ENCODE measurements around the gene BLOC1S2. TPM values are rescaled to one million over a fixed set of nuclear protein-coding genes. Genes with fewer than 3 reads are reported as not detected.
A peak's percentile ranks its signal among the peaks of the same experiment; 100 is the strongest.
"Not testable (repeated sequence)": the region's sequence is repeated elsewhere in the genome, so short reads cannot be mapped to it uniquely, and the experiment has no call there.

Gene BLOC1S2
- 44.3 TPM for polyA plus RNA-seq (2013, experiment 1 of 2; ENCODE audit: insufficient read length)
- polyA plus RNA-seq (2013, experiment 2 of 2; ENCODE audit: insufficient read length): 43.3 TPM

- peak; percentile 87 for DNase-seq
Observed at GRCh38 chr10:100286051-100287033, at the start of gene BLOC1S2. BLOC1S2 (minus strand) TSS chr10:100286680; CDS start chr10:100286659, 21 bp downstream.

DNA sequence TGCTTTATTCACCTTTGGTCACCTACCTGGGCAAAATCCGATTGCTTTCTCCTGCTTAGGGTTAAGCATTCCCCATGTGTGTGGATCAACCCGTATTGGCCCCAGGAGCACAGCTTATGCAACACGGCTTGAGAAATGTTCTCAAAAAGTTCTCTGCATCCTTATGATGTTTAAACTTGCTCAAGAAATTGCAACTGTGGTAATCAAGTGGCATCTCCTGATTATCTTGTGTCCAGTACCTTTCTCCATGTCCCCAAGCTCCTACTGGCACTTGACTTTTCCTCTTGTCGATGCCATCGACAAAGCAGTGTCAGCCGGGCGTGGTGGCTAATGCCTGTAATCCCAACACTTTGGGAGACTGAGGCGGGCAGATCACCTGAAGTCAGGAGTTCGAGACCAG is 48.3 kb upstream of the BLOC1S2 start:
- DNase-seq: no peak

DNA sequence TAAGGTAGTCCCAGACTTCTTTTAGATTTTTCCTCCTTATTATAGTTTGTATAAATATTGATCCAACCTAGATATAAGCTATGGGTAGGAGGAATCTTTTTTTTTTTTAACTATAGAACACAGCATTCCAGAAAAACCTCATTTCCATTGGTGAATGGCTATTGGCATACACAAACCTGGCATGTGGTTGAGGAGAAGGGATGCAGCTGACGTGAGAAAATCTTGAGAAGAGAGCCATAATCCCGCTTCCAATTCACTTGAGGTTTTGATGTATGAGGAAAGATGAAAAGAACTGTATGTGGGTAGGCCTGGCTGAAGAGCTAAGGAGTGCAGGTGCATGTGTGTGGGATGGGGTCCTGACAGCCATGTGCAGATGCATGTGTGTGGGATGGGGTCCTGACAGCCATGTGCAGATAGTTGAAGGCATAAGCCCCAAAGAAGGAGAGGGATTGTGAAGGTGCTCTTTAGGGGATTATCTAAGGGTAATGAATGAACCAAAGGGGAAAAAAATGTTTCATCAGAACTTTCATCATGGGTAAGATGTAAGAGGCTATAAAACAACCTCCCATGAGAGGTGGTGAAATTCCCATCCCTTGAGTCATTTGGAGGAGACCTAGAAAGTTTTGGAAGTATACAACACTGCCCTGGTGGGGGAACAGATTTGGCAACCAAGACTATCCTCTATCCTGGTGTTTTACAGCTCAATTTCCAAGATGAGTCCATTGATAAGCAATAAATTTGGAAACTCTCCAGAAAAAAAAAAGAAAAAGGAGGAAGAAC is 47.4 kb upstream of the BLOC1S2 start:
- DNase-seq: peak; percentile 23

DNA sequence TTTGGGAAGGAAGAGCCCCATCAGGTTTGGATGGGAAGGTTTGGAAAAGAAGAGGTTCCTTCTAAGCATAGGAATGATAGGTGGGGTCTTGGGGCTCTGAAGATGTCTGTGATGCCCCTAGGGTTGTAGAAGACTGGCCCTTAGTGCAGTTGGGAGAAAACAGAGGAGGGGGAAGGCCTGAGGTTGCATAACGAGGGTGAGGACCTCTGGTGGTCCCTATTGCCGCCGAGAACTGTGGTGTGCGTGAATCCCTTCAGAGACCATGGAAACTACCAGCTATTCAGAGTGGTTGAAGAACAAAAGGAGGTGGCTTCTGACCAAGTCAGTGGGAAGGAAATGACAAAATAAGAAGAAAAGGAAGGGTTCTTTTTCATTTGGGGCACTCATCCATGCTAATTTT is 46.6 kb upstream of the BLOC1S2 start:
- DNase-seq: no peak

- no peak for DNase-seq
Observed at GRCh38 chr10:100330079-100330478, 43.6 kb upstream of the BLOC1S2 start, which contains the start of gene PKD2L1. PKD2L1 (minus strand) TSS chr10:100330228; CDS start chr10:100330103, 125 bp downstream.

DNA sequence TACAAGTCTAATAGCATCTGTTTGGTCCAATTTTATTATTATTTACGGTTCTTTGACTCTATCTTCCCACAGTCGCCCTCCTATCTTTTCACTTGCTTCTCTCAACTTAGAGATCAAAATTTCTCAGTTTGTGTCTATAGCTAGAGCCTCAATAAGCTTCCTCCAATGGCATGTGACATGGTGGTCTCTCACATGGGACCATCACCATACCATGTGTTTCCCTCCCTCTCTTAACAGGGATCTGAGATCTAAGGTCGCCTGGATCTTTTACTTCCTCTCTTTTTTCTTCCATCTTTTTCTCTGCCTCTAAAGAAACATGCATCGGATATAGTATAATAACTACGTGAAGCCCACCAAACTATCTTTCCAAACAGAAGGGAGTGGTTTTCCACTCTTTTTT is 41.7 kb upstream of the BLOC1S2 start:
- DNase-seq: no peak

GRCh38 chr10:100327718-100328009 is 41.2 kb upstream of the BLOC1S2 start:
- DNase-seq: no peak

DNA sequence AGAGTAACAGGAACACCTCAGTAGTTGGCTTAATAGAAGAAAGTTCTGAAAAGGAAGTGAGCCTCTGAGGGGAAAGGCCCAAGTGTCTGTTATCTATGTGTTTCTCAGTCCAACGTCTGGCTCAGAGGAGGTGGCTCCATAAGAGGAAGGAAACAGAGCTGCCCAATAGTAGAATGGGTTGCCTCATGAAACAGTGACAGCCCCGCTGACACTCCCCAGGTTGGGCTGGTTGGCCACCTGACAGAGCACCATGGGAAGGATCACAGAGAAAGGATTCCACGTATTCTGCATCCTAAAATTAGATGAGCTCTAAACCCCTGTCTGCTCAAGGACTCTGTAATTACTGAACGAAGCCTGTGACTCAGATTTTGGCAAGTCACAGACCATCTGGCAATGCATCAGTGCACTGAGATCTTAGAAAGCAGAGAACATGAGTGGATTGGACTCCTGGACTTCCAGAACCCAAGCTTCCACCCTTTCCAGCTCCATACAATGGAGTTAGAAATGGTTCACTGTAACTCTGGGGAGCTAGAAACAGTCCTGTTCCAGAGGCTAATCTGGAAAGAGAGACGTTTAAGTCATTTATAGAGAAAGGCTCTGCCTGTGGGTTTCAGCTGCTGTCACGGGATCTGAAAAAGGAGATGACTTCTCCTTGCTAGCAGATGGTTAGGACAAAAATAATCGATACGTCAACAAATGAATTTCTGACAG is 40.7 kb upstream of the BLOC1S2 start:
- DNase-seq: no peak

DNA sequence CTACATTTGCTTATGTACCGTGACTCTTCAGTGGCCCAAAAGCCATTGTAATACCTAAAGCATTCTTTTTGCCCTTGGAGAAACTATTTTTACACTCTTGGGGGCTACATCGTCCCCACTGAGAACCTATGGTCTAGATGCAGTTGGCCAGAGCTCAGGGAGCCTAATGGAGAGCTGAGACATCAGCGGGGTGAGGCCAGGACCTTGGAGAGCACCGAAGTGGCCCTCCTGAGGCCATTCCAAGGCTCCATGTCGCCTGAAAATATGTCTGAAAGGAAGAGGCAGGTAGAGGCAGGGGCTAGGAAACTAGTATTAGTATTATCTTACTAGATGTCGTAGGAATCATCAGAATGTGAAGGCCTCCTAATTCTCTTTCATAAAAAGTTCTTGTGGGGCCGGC is 38.7 kb upstream of the BLOC1S2 start:
- no peak for DNase-seq

GRCh38 chr10:100319707-100320402 is 33.4 kb upstream of the BLOC1S2 start:
- DNase-seq: no peak

GRCh38 chr10:100318207-100318606 is 31.7 kb upstream of the BLOC1S2 start:
- DNase-seq: peak; percentile 4

- no peak for DNase-seq
Observed at GRCh38 chr10:100315615-100316014, 29.1 kb upstream of the BLOC1S2 start.

GRCh38 chr10:100311298-100311697 is 24.8 kb upstream of the BLOC1S2 start:
- no peak for DNase-seq

DNA sequence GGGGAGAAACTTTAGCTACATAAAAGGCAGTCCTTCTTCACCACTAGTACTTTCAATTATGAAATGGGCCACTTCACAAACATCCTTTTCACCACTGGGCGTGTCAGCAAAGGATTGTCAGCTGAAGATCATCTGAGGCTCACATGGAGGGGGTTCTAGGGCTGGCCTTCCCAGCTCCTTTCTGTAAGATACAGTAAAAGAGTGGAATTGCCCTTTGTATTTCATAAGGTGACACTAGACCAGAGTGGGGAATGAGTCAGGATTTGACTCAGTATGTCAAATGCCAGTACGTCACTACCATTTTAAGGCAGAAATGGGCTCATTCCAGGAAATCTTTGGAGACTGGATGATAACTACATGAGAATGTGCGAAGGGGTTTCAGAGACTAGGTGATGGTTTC is 21.2 kb upstream of the BLOC1S2 start:
- DNase-seq: peak; percentile 18

GRCh38 chr10:100306861-100307260 is 20.4 kb upstream of the BLOC1S2 start:
- no peak for DNase-seq

- DNase-seq: no peak
Observed at GRCh38 chr10:100304414-100304813, 17.9 kb upstream of the BLOC1S2 start.

DNA sequence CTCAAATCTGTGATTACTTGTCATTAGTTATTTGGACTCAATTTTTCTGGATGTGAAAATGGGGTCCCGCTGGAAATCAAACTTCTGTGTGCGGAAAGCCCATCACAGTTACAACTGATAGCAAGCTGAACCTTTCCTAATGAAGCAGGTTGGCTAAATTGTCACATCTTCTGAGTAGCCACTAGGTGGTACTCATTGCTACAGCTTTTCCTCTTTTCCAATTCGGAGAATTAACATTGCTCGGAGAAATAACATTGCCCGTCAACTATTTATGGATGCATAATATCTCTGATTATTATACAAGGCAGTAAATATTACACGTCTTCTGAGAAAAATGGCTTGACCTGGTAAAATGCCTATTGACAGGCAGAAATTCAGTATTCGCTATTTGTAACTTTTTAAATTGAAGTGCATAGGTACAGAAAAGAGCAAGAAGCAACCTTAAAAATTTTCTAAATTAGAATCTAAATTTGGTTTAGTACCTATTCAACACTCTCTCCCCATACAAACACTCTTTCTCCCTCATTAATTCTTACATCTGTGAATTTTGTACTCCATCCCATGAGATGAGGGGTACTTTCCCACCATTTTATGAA is 17.3 kb upstream of the BLOC1S2 start:
- peak; percentile 13 for DNase-seq

GRCh38 chr10:100301123-100301522 is 14.6 kb upstream of the BLOC1S2 start:
- not testable (repeated sequence) for DNase-seq

- DNase-seq: no peak
Observed at GRCh38 chr10:100297242-100297641, 10.8 kb upstream of the BLOC1S2 start.

DNA sequence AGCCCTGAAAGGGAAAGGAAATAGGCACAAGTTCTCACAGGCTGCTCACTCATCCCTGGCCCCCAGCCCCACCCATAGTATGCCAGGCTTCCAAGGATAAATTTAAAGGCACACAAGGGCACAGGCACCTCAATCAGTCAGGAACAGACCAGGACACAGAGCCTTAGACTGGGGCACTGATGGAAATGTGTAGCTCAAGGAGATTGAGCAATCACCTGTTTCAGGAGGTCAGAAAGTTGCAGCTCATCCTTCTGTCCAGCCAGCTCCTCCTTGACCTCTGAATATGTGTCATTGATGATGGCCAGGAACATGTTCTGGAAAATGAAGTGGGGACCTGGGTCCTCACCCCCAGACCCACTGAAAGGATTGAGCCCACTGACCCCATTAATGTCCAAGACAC is 6.6 kb upstream of the BLOC1S2 start:
- DNase-seq: no peak

DNA sequence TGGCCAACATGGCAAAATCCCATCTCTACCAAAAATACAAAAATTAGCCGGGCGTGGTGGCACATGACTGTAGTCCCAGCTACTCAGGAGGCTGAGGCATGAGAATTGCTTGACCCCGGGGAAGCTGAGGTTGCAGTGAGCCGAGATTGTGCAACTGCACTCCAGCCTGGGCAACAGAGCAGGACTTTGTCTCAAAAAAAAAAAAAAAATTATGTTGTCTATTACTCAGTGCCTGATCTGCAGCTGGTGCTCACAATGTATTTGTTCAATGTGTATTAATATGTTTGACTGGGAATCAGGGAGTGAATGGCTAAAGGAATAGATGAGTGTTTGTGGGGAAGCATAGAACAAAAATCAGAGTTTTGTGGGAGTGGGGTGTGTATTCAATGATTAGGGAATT is 5.8 kb upstream of the BLOC1S2 start:
- DNase-seq: not testable (repeated sequence)

DNA sequence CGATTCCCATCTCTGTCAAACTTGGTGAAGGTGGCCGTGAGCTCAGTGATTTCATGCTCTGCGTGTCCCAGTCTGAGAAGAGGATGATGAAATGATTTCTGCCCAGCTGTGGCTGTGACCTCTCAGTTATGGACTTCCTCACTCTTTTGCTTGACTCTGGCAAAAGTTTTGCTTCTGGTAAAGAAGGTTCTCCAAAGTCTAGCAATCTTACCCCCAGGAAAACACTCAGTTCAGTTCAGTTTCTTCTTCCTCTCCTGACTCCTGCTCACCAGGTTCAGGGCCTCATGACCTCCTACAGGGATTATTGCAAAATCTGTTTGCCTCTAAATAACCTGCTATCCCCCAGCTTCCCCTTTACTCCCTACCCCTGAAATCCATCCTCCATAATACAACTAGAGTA is 4.9 kb upstream of the BLOC1S2 start:
- DNase-seq: no peak
